Activated CD4-positive, alpha-beta T cell treated with anti-CD3 and anti-CD28 coated beads, Interleukin-2, amount 10 ng/mL, durations not matched to agents 24 days and 14 days (primary cell): ENCODE measurements around the gene DCP1B. TPM values are rescaled to one million over a fixed set of nuclear protein-coding genes. Genes with fewer than 3 reads are reported as not detected.

ENCODE experiments used
- DNase-seq: peaks from one replicate; pipeline ENCODE4 v3.0.0; 2022
- H3K27ac Mint-ChIP-seq: one replicate; pipeline ENCODE4 v1.8.0; 2022; ENCODE audit warnings: mild to moderate bottlenecking, mixed read lengths
- H3K27me3 Mint-ChIP-seq: one replicate; pipeline ENCODE4 v1.8.0; 2022; ENCODE audit warnings: mixed read lengths
- H3K36me3 Mint-ChIP-seq: one replicate; pipeline ENCODE4 v1.8.0; 2022; ENCODE audit warnings: low read depth, mild to moderate bottlenecking, mixed read lengths
- H3K4me1 Mint-ChIP-seq: one replicate; pipeline ENCODE4 v1.8.0; 2021; ENCODE audit warnings: mixed read lengths
- H3K4me3 Mint-ChIP-seq: one replicate; pipeline ENCODE4 v1.8.0; 2022; ENCODE audit warnings: mild to moderate bottlenecking, moderate library complexity, mixed read lengths
- H3K9me3 Mint-ChIP-seq: one replicate; pipeline ENCODE4 v1.8.0; 2021; ENCODE audit warnings: mixed read lengths
- intact Hi-C: fragments of 100-400 bp; cut with micrococcal nuclease; formaldehyde crosslinking; loops from one replicate; pipeline ENCODE4 v1.15.1; 2023
- total RNA-seq: library from RNA; stranded (reverse); gene quantifications from 2 replicates; pipeline ENCODE4 v1.2.3, GENCODE V29; 2022

Gene DCP1B
- total RNA-seq, 1 donor from 2014 or later = 9.9 TPM

- H3K27ac Mint-ChIP-seq = no peak overlapping the region
- intact Hi-C loops = no loop called here
- no peaks in the 10 kb centered on the region for H3K9me3 Mint-ChIP-seq
- H3K4me1 Mint-ChIP-seq = peaks cover 4% of the 10 kb centered on the region
- H3K4me3 Mint-ChIP-seq = no peak overlapping the region
- DNase-seq = no peak
- H3K27me3 Mint-ChIP-seq = peaks cover 23% of the 10 kb centered on the region
- no peaks in the 10 kb centered on the region for H3K36me3 Mint-ChIP-seq
Measured at GRCh38 chr12:2011643-2012607, 7.7 kb upstream of the DCP1B start.

DNA sequence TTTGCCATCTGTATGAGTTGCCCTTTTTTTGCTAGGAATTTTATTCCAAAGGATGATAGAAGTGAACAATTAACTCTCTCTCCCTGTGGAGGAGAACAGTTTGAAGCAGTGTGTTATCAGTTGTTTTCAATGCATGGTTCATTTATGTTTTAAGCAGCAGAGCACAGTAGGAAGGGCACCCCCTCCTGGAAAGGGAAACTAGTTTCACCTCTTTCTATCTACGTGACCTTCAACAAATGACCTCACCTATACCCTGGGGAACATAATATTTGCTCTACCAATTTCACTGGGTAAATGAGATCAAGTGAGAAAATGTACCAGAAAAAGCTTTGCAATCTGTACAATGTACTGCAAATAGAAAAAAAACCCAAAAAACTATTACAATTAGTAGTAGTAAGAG, 5.4 kb upstream of the DCP1B start:
- intact Hi-C loops = loop anchor here (10.0 kb wide), 1 partner anchor 215 kb away; no protein-coding TSS in a partner anchor
- Mint-ChIP-seq H3K27me3 (peaks cover 22% of the 10 kb centered on the region), H3K4me3 (no peak overlapping the region), H3K36me3 (no peaks in the 10 kb centered on the region), H3K4me1 (peaks cover 6% of the 10 kb centered on the region), H3K27ac (no peak overlapping the region), H3K9me3 (peaks cover 3% of the 10 kb centered on the region)
- no peak for DNase-seq

DNA sequence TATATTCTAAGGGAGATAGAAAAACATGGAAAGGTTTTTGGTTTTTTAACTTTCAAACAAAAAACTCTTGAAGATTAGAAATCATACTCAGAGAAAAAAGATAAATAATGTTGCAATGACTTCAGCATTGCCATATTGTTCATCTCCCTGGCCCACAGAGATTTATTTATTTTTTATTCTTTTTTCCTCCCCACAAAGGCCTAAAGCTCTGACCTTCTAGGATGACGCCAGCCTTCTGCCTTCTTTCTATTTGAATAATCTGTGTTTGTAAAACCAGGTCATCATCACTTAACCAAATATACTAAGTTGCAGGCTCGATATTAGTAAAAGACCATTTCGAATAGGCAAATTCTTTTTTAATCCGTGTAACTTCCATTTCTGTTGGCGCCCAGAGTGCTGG, 4.4 kb upstream of the DCP1B start:
- peaks cover 6% of the 10 kb centered on the region for H3K36me3 Mint-ChIP-seq
- DNase-seq = no peak
- H3K27me3 Mint-ChIP-seq = peaks cover 22% of the 10 kb centered on the region
- peaks cover 13% of the 10 kb centered on the region for H3K4me1 Mint-ChIP-seq
- no peak overlapping the region for H3K4me3 Mint-ChIP-seq
- intact Hi-C loops = loop anchor here (10.0 kb wide), 1 partner anchor 214 kb away; no protein-coding TSS in a partner anchor
- H3K9me3 Mint-ChIP-seq = peaks cover 3% of the 10 kb centered on the region
- no peak overlapping the region for H3K27ac Mint-ChIP-seq

- no peak for DNase-seq
- Mint-ChIP-seq H3K27ac (peak overlapping the region; percentile 98), H3K9me3 (peaks cover 3% of the 10 kb centered on the region), H3K4me1 (peaks cover 21% of the 10 kb centered on the region), H3K4me3 (peak overlapping the region; percentile 98), H3K27me3 (peaks cover 11% of the 10 kb centered on the region), H3K36me3 (peaks cover 7% of the 10 kb centered on the region)
- intact Hi-C loops = loop anchor here (1.0 to 10.0 kb wide), 2 partner anchors 209 to 313 kb away; no protein-coding TSS in a partner anchor
Measured at GRCh38 chr12:2003676-2004112, 563 bp downstream of the DCP1B start.

DNA sequence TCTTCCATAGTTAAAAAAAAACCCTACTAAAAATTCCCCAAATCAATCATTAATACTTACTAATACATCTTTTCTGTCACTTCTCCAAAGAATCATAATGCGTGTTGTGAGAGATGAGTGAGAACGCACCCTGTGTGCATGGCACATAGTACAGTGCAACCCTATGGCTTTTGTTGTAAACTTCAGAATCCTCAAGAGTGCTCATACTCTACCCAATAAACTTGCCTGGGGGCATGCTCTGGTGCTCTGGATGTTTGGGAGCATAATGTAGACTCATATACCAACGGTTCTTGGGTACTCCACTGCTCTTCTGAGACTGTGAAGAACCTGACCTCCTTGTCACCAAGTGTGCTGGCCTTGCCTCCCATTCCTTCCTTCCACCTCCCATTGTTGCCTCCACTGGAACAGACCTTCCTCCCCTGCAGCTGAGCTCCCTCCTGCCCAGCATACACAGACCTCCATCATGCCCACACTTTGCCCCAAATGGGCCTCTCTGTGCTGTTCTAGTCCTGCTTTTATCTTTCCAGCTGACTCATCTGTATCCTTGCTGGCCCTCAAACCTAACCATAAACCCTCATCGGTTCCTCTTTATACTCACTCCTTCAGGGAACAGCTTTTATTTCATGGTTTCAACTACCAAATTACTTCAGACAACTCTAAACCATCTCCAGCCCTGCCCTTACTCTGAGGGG, 8.9 kb downstream of the DCP1B start:
- no peak overlapping the region for H3K4me3 Mint-ChIP-seq
- no peak for DNase-seq
- intact Hi-C loops = no loop called here
- no peak overlapping the region for H3K27ac Mint-ChIP-seq
- H3K9me3 Mint-ChIP-seq = no peaks in the 10 kb centered on the region
- H3K36me3 Mint-ChIP-seq = peaks cover 31% of the 10 kb centered on the region
- H3K4me1 Mint-ChIP-seq = peaks cover 18% of the 10 kb centered on the region
- H3K27me3 Mint-ChIP-seq = no peaks in the 10 kb centered on the region

DNA sequence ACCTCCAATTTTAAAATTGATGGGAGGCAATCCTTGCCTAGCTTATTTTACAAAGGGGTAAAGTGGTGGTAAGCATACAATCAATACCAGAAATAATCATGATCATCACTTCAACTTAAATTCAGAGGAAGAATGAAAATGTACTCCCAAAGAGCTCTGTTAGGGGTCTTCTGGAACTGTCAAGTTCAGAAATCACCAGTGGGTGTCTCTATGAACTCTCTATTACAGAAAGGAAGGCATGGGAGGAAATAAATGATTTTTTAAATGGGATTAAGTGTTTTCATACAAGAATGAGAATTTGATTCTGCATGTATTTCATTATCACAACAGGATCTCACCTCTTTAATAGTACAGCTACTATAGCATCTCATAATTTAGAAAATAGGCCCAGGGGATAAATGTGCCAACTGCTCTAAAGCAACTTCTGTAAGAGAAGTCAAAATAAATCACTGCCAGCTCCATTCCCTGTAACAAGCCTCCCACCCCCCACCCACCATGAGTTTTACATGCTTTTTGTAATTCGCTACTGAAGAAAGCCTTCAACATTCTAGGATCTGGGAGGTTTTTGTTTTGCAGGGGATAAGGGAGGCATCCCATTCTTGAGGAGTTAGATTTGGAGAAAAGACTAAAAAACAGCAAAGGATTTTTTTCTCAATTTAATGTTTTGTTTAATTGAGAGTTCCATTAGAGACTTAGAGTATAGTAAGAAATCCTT, 9.7 kb downstream of the DCP1B start:
- Mint-ChIP-seq H3K27me3 (no peaks in the 10 kb centered on the region), H3K36me3 (peaks cover 33% of the 10 kb centered on the region), H3K4me3 (no peak overlapping the region), H3K27ac (no peak overlapping the region), H3K4me1 (peaks cover 18% of the 10 kb centered on the region), H3K9me3 (no peaks in the 10 kb centered on the region)
- intact Hi-C loops = no loop called here
- no peak for DNase-seq

GRCh38 chr12:1993871-1994371, 10.3 kb downstream of the DCP1B start:
- DNase-seq = no peak
- intact Hi-C loops = no loop called here
- H3K4me1 Mint-ChIP-seq = peaks cover 18% of the 10 kb centered on the region
- H3K27me3 Mint-ChIP-seq = no peaks in the 10 kb centered on the region
- H3K4me3 Mint-ChIP-seq = no peak overlapping the region
- no peaks in the 10 kb centered on the region for H3K9me3 Mint-ChIP-seq
- no peak overlapping the region for H3K27ac Mint-ChIP-seq
- H3K36me3 Mint-ChIP-seq = peaks cover 36% of the 10 kb centered on the region

DNA sequence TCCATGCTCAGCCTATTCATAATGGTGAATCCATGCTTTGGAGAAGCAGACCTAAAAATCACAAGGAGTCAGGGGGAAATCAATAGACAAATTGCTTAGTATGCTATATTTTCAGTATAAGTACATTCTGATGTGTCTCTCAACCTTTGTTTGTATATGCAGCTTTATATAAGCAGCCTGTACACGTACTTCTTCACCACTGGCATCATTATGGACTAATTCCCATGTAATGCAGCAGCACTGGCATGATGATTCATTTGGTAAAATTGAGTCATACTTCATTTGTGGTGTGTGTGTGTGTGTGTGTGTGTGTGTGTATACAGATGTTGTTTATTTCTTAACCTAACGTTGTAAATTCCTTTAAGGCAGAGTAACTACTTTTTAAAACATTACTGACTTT, 10.9 kb downstream of the DCP1B start:
- no peak overlapping the region for H3K4me3 Mint-ChIP-seq
- H3K9me3 Mint-ChIP-seq = no peaks in the 10 kb centered on the region
- no peak for DNase-seq
- H3K27me3 Mint-ChIP-seq = no peaks in the 10 kb centered on the region
- intact Hi-C loops = no loop called here
- peaks cover 41% of the 10 kb centered on the region for H3K36me3 Mint-ChIP-seq
- H3K4me1 Mint-ChIP-seq = peaks cover 18% of the 10 kb centered on the region
- no peak overlapping the region for H3K27ac Mint-ChIP-seq

GRCh38 chr12:1992732-1993131, 11.5 kb downstream of the DCP1B start:
- no peak overlapping the region for H3K4me3 Mint-ChIP-seq
- intact Hi-C loops = no loop called here

DNA sequence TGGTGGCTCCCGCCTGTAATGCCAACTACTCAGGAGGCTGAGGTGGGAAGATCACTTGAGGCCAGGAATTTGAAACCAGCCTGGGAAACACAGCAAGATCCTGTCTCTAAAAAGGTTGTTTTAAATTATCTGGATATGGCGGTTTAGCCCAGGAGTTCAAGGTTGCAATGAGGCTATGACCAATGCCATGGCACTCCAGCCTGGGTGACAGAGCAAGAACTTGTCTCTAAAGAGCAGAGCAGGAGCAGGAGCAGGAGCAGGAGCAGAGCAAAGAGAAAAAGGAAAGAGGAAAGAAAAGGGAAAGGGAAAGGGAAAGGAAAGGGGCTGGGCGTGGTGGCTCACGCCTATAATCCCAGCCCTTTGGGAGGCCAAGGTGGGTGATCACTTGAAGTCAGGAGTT, 15.1 kb downstream of the DCP1B start:
- Mint-ChIP-seq H3K27ac (no peak overlapping the region), H3K9me3 (peaks cover 13% of the 10 kb centered on the region), H3K36me3 (peaks cover 65% of the 10 kb centered on the region), H3K4me3 (no peak overlapping the region), H3K4me1 (peaks cover 4% of the 10 kb centered on the region), H3K27me3 (no peaks in the 10 kb centered on the region)
- DNase-seq = no peak
- intact Hi-C loops = no loop called here

More at GRCh38 chr12:1992732-1993131, 11.5 kb downstream of the DCP1B start:
- Mint-ChIP-seq H3K27ac (no peak overlapping the region), H3K4me1 (peaks cover 18% of the 10 kb centered on the region), H3K9me3 (peaks cover 3% of the 10 kb centered on the region), H3K27me3 (no peaks in the 10 kb centered on the region), H3K36me3 (peaks cover 46% of the 10 kb centered on the region)
- no peak for DNase-seq

- intact Hi-C loops = no loop called here
- H3K27me3 Mint-ChIP-seq = no peaks in the 10 kb centered on the region
- H3K27ac Mint-ChIP-seq = no peak overlapping the region
- no peaks in the 10 kb centered on the region for H3K4me1 Mint-ChIP-seq
- peaks cover 13% of the 10 kb centered on the region for H3K9me3 Mint-ChIP-seq
- H3K4me3 Mint-ChIP-seq = no peak overlapping the region
- peaks cover 53% of the 10 kb centered on the region for H3K36me3 Mint-ChIP-seq
- DNase-seq = no peak
Measured at GRCh38 chr12:1984759-1985158, 19.5 kb downstream of the DCP1B start.

DNA sequence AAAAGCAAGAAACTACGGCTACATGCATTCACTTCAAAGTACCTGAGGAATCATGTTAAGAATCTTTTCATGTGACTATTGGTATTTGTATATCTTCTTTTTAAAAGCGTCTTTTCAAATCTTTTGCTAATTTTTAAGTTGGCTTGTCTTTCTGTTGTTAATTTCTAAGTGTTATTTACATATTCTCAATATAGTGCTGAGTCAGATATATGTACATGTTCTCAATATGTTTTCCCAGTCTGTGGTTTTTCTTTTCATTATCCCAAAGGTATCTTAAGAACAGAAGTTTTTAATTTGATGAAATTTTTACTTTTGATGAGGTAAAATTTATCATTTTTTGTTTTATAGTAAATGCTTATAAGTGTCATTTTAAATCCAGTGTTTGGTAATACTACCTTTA, 24.0 kb downstream of the DCP1B start:
- H3K4me1 Mint-ChIP-seq = no peaks in the 10 kb centered on the region
- no peaks in the 10 kb centered on the region for H3K9me3 Mint-ChIP-seq
- peaks cover 20% of the 10 kb centered on the region for H3K36me3 Mint-ChIP-seq
- H3K27ac Mint-ChIP-seq = no peak overlapping the region
- intact Hi-C loops = no loop called here
- no peak for DNase-seq
- no peaks in the 10 kb centered on the region for H3K27me3 Mint-ChIP-seq
- H3K4me3 Mint-ChIP-seq = no peak overlapping the region

GRCh38 chr12:1978078-1978862, 26.0 kb downstream of the DCP1B start:
- H3K4me1 Mint-ChIP-seq = no peaks in the 10 kb centered on the region

More at GRCh38 chr12:1978078-1978862, 26.0 kb downstream of the DCP1B start:
- intact Hi-C loops = no loop called here
- no peak overlapping the region for H3K27ac Mint-ChIP-seq
- H3K9me3 Mint-ChIP-seq = no peaks in the 10 kb centered on the region
- H3K4me3 Mint-ChIP-seq = no peak overlapping the region
- peaks cover 3% of the 10 kb centered on the region for H3K36me3 Mint-ChIP-seq
- no peak for DNase-seq
- H3K27me3 Mint-ChIP-seq = no peaks in the 10 kb centered on the region
